CD4-positive, alpha-beta T cell treated with Interleukin-4 for 4 hours (primary cell): ENCODE results near the gene DIP2C.
"Not testable (repeated sequence)": the region's sequence is repeated elsewhere in the genome, so short reads cannot be mapped to it uniquely, and the experiment has no call there.

Experiments used
- DNase-seq: peaks from one replicate; pipeline ENCODE4 v3.0.0-alpha.2; 2020

Gene DIP2C

GRCh38 chr10:378930-379704 lies 310.4 kb downstream of the DIP2C start:
- DNase-seq = no peak

- no peak for DNase-seq
Measured at GRCh38 chr10:378230-378929, 311.1 kb downstream of the DIP2C start.

GRCh38 chr10:377228-377627 lies 312.2 kb downstream of the DIP2C start:
- no peak for DNase-seq

GRCh38 chr10:375815-376505 lies 313.5 kb downstream of the DIP2C start:
- DNase-seq = no peak

GRCh38 chr10:374354-374753 lies 315.1 kb downstream of the DIP2C start:
- no peak for DNase-seq

- DNase-seq = no peak
Measured at GRCh38 chr10:373526-374309, 315.8 kb downstream of the DIP2C start.

- DNase-seq = no peak
Measured at GRCh38 chr10:373015-373414, 316.5 kb downstream of the DIP2C start.

- DNase-seq = no peak
Measured at GRCh38 chr10:372566-372965, 316.9 kb downstream of the DIP2C start.

- DNase-seq = no peak
Measured at GRCh38 chr10:371515-371914, 318.0 kb downstream of the DIP2C start.

- DNase-seq = no peak
Measured at GRCh38 chr10:370449-370825, 319.0 kb downstream of the DIP2C start.

- no peak for DNase-seq
Measured at GRCh38 chr10:369684-370448, 319.6 kb downstream of the DIP2C start.

GRCh38 chr10:369221-369683 lies 320.2 kb downstream of the DIP2C start:
- no peak for DNase-seq

GRCh38 chr10:368579-369220 lies 320.8 kb downstream of the DIP2C start:
- DNase-seq = no peak

- not testable (repeated sequence) for DNase-seq
Measured at GRCh38 chr10:368107-368506, 321.4 kb downstream of the DIP2C start.

- DNase-seq = no peak
Measured at GRCh38 chr10:367636-368035, 321.8 kb downstream of the DIP2C start.

GRCh38 chr10:366186-366585 lies 323.3 kb downstream of the DIP2C start:
- no peak for DNase-seq

- DNase-seq = no peak
Measured at GRCh38 chr10:364267-364775, 325.1 kb downstream of the DIP2C start.

GRCh38 chr10:363152-363551 lies 326.3 kb downstream of the DIP2C start:
- DNase-seq = no peak

GRCh38 chr10:361203-362081 lies 328.0 kb downstream of the DIP2C start:
- no peak for DNase-seq

- no peak for DNase-seq
Measured at GRCh38 chr10:360653-361052, 328.8 kb downstream of the DIP2C start.
